ENCODE data around the gene VWA2.

VWA2 gene

DNA sequence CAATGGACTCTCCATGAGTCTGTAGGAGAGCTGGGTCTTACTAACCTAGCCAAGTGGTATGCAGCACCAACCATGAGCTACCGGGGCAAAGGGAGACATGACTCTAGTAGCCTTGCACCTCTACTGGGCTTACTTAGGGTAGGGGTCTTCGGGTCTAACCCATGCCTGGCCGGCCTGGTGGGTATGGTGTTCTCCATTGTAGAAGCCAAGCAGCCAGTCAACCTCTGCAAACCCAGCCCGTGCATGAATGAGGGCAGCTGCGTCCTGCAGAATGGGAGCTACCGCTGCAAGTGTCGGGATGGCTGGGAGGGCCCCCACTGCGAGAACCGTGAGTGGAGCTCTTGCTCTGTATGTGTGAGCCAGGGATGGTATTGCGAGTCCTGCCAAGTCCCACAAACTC, 51.0 kb downstream of the VWA2 start:
- peaks cover 2 to 28% (median 10%) of the 10 kb centered on the region in 5 donors for H3K4me1 ChIP-seq (ENCODE audit: control insufficient read depth in 5 of 5, insufficient read depth in 5 of 5, low read length in 5 of 5)
- H3K27ac ChIP-seq (ENCODE audit: low read depth, low read length): no peak overlapping the region
- no peak overlapping the region for H3K4me3 ChIP-seq (ENCODE audit: low read depth in 1 of 5, low read length in 5 of 5)
- no peak overlapping the region for H3K9ac ChIP-seq (ENCODE audit: low read length in 5 of 5)
- no peaks in the 10 kb centered on the region for H3K36me3 ChIP-seq (ENCODE audit: control insufficient read depth in 5 of 5, insufficient read depth in 5 of 5, low read length in 5 of 5)
- no peaks in the 10 kb centered on the region for H3K27me3 ChIP-seq (ENCODE audit: control insufficient read depth in 5 of 5, insufficient read depth in 4 of 5, low read length in 5 of 5)
- peaks cover 0 to 1% (median 0%) of the 10 kb centered on the region in 5 donors for H3K9me3 ChIP-seq (ENCODE audit: control insufficient read depth in 5 of 5, low read length in 5 of 5)

DNA sequence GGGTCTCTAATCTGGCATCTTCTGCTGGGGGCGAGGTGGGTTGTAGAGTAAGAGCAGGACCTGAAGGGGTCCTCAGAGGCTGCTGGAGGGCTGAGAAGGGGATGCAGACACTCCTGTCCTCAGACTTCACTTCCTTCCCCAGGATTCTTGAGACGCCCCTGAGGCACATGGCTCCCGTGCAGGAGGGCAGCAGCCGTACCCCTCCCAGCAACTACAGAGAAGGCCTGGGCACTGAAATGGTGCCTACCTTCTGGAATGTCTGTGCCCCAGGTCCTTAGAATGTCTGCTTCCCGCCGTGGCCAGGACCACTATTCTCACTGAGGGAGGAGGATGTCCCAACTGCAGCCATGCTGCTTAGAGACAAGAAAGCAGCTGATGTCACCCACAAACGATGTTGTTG, 52.0 kb downstream of the VWA2 start:
- Histone ChIP-seq H3K27me3 (ENCODE audit: control insufficient read depth in 5 of 5, insufficient read depth in 4 of 5, low read length in 5 of 5) (no peaks in the 10 kb centered on the region), H3K9ac (ENCODE audit: low read length in 5 of 5) (no peak overlapping the region), H3K4me3 (ENCODE audit: low read depth in 1 of 5, low read length in 5 of 5) (no peak overlapping the region), H3K27ac (ENCODE audit: low read depth, low read length) (no peak overlapping the region), H3K36me3 (ENCODE audit: control insufficient read depth in 5 of 5, insufficient read depth in 5 of 5, low read length in 5 of 5) (peaks cover 0 to 7% (median under 1%) of the 10 kb centered on the region in 5 donors), H3K9me3 (ENCODE audit: control insufficient read depth in 5 of 5, low read length in 5 of 5) (peaks cover 10 to 11% (median 10%) of the 10 kb centered on the region in 5 donors), H3K4me1 (ENCODE audit: control insufficient read depth in 5 of 5, insufficient read depth in 5 of 5, low read length in 5 of 5) (peaks cover 2 to 28% (median 10%) of the 10 kb centered on the region in 5 donors)

DNA sequence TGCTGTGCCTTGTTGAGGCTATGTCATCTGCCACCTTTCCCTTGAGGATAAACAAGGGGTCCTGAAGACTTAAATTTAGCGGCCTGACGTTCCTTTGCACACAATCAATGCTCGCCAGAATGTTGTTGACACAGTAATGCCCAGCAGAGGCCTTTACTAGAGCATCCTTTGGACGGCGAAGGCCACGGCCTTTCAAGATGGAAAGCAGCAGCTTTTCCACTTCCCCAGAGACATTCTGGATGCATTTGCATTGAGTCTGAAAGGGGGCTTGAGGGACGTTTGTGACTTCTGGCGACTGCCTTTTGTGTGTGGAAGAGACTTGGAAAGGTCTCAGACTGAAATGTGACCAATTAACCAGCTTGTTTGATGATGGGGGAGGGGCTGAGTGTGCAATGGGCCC, 52.5 kb downstream of the VWA2 start:
- Histone ChIP-seq H3K4me1 (ENCODE audit: control insufficient read depth in 5 of 5, insufficient read depth in 5 of 5, low read length in 5 of 5) (peaks cover 2 to 28% (median 10%) of the 10 kb centered on the region in 5 donors), H3K27me3 (ENCODE audit: control insufficient read depth in 5 of 5, insufficient read depth in 4 of 5, low read length in 5 of 5) (no peaks in the 10 kb centered on the region), H3K36me3 (ENCODE audit: control insufficient read depth in 5 of 5, insufficient read depth in 5 of 5, low read length in 5 of 5) (peaks cover under 1 to 12% (median 5%) of the 10 kb centered on the region in 5 donors), H3K4me3 (ENCODE audit: low read depth in 1 of 5, low read length in 5 of 5) (no peak overlapping the region), H3K9ac (ENCODE audit: low read length in 5 of 5) (no peak overlapping the region), H3K9me3 (ENCODE audit: control insufficient read depth in 5 of 5, low read length in 5 of 5) (peaks cover 13 to 16% (median 15%) of the 10 kb centered on the region in 5 donors), H3K27ac (ENCODE audit: low read depth, low read length) (no peak overlapping the region)

- Histone ChIP-seq H3K9ac (ENCODE audit: low read length in 5 of 5) (no peak overlapping the region), H3K9me3 (ENCODE audit: control insufficient read depth in 5 of 5, low read length in 5 of 5) (peaks cover 13 to 21% (median 19%) of the 10 kb centered on the region in 5 donors), H3K4me1 (ENCODE audit: control insufficient read depth in 5 of 5, insufficient read depth in 5 of 5, low read length in 5 of 5) (peaks cover 2 to 27% (median 10%) of the 10 kb centered on the region in 5 donors), H3K36me3 (ENCODE audit: control insufficient read depth in 5 of 5, insufficient read depth in 5 of 5, low read length in 5 of 5) (peaks cover 6 to 20% (median 11%) of the 10 kb centered on the region in 5 donors), H3K27me3 (ENCODE audit: control insufficient read depth in 5 of 5, insufficient read depth in 4 of 5, low read length in 5 of 5) (no peaks in the 10 kb centered on the region), H3K27ac (ENCODE audit: low read depth, low read length) (no peak overlapping the region), H3K4me3 (ENCODE audit: low read depth in 1 of 5, low read length in 5 of 5) (no peak overlapping the region)
Measured at GRCh38 chr10:114293075-114293474, 54.0 kb downstream of the VWA2 start.

GRCh38 chr10:114294549-114294948, 55.5 kb downstream of the VWA2 start:
- H3K27me3 ChIP-seq (ENCODE audit: control insufficient read depth in 5 of 5, insufficient read depth in 4 of 5, low read length in 5 of 5): no peaks in the 10 kb centered on the region
- peaks cover 0 to 12% (median 0%) of the 10 kb centered on the region in 5 donors for H3K4me1 ChIP-seq (ENCODE audit: control insufficient read depth in 5 of 5, insufficient read depth in 5 of 5, low read length in 5 of 5)
- no peak overlapping the region for H3K9ac ChIP-seq (ENCODE audit: low read length in 5 of 5)
- peaks cover 6 to 24% (median 11%) of the 10 kb centered on the region in 5 donors for H3K36me3 ChIP-seq (ENCODE audit: control insufficient read depth in 5 of 5, insufficient read depth in 5 of 5, low read length in 5 of 5)
- no peak overlapping the region for H3K27ac ChIP-seq (ENCODE audit: low read depth, low read length)
- H3K9me3 ChIP-seq (ENCODE audit: control insufficient read depth in 5 of 5, low read length in 5 of 5): peaks cover 13 to 21% (median 19%) of the 10 kb centered on the region in 5 donors
- H3K4me3 ChIP-seq (ENCODE audit: low read depth in 1 of 5, low read length in 5 of 5): no peak overlapping the region

- no peaks in the 10 kb centered on the region for H3K27me3 ChIP-seq (ENCODE audit: control insufficient read depth in 5 of 5, insufficient read depth in 4 of 5, low read length in 5 of 5)
- H3K9ac ChIP-seq (ENCODE audit: low read length in 5 of 5): no peak overlapping the region
- H3K4me3 ChIP-seq (ENCODE audit: low read depth in 1 of 5, low read length in 5 of 5): peak overlapping the region in 1 of 5 donors; percentile 11
- peaks cover 0 to 6% (median 0%) of the 10 kb centered on the region in 5 donors for H3K4me1 ChIP-seq (ENCODE audit: control insufficient read depth in 5 of 5, insufficient read depth in 5 of 5, low read length in 5 of 5)
- peaks cover 6 to 26% (median 11%) of the 10 kb centered on the region in 5 donors for H3K36me3 ChIP-seq (ENCODE audit: control insufficient read depth in 5 of 5, insufficient read depth in 5 of 5, low read length in 5 of 5)
- no peak overlapping the region for H3K27ac ChIP-seq (ENCODE audit: low read depth, low read length)
- H3K9me3 ChIP-seq (ENCODE audit: control insufficient read depth in 5 of 5, low read length in 5 of 5): peaks cover 13 to 21% (median 19%) of the 10 kb centered on the region in 5 donors
Measured at GRCh38 chr10:114295393-114295792, 56.3 kb downstream of the VWA2 start.

DNA sequence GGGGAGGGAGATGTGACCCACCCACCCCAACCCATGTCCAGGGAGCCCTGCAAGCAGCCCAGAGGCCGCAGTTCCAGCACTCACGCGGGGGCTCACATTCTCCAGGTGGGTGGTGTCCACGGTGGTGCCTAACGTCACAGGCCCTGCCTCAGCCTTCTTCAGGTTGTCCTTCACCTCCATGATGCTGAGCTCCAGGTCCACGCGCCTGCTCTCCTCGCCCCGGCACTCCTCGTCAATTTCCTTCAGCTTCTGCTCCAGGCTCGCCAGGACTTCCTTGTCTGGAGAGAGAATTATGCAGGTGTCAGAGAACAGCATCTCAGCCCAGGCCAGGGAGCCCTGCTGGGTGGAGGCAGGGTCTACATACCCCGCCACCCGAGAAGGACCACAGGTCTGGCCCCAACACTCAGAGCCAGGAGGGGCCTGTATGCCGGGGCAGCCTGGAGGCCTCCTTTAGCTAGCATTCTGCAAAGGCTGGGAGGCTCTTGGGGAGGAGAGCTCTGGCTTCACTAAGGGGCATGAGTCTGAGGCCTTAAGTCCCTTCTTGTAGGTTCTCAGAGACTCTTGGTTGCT, 58.2 kb downstream of the VWA2 start:
- no peak overlapping the region for H3K4me3 ChIP-seq (ENCODE audit: low read depth in 1 of 5, low read length in 5 of 5)
- peaks cover 6 to 30% (median 11%) of the 10 kb centered on the region in 5 donors for H3K36me3 ChIP-seq (ENCODE audit: control insufficient read depth in 5 of 5, insufficient read depth in 5 of 5, low read length in 5 of 5)

DNA sequence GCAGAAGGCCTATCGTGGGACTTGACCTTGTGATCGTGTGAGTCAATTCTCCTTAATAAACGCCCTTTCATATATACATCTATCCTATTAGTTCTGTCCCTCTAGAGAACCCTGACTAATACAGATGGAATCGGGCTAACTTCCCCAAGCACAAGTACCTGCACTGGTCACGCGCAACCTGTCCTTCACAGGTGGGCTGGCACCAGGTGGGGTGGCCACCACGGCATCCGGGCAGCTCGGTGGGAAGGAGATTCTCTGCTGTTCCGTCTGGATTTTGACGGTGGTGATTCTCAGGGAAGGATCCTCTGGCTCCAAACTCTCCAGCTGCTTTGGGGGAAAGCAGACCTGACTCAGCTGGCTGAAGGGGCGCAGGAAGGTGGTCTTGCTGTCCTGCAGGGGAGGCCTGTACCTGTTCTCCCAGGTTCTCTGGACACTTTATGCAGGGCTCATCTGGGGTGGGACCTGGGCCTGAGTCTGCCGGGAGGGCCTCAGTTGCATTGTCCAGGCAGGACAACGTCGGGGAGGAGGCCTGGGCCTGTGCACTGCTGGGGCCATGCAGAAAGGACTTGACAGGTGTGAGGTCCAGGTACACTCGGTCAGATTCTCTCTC, 61.1 kb downstream of the VWA2 start:
- Histone ChIP-seq H3K27ac (ENCODE audit: low read depth, low read length) (no peak overlapping the region), H3K4me1 (ENCODE audit: control insufficient read depth in 5 of 5, insufficient read depth in 5 of 5, low read length in 5 of 5) (peaks cover 4 to 26% (median 19%) of the 10 kb centered on the region in 5 donors), H3K9me3 (ENCODE audit: control insufficient read depth in 5 of 5, low read length in 5 of 5) (peaks cover 13 to 19% (median 18%) of the 10 kb centered on the region in 5 donors), H3K4me3 (ENCODE audit: low read depth in 1 of 5, low read length in 5 of 5) (no peak overlapping the region), H3K9ac (ENCODE audit: low read length in 5 of 5) (no peak overlapping the region), H3K36me3 (ENCODE audit: control insufficient read depth in 5 of 5, insufficient read depth in 5 of 5, low read length in 5 of 5) (peaks cover 6 to 30% (median 11%) of the 10 kb centered on the region in 5 donors), H3K27me3 (ENCODE audit: control insufficient read depth in 5 of 5, insufficient read depth in 4 of 5, low read length in 5 of 5) (no peaks in the 10 kb centered on the region)

More for the DNA sequence above, 58.2 kb downstream of the VWA2 start:
- Histone ChIP-seq H3K27ac (ENCODE audit: low read depth, low read length) (no peak overlapping the region), H3K27me3 (ENCODE audit: control insufficient read depth in 5 of 5, insufficient read depth in 4 of 5, low read length in 5 of 5) (no peaks in the 10 kb centered on the region), H3K9me3 (ENCODE audit: control insufficient read depth in 5 of 5, low read length in 5 of 5) (peaks cover 13 to 21% (median 19%) of the 10 kb centered on the region in 5 donors), H3K4me1 (ENCODE audit: control insufficient read depth in 5 of 5, insufficient read depth in 5 of 5, low read length in 5 of 5) (peaks cover 2 to 17% (median 9%) of the 10 kb centered on the region in 5 donors), H3K9ac (ENCODE audit: low read length in 5 of 5) (no peak overlapping the region)

GRCh38 chr10:114301177-114301576, 62.1 kb downstream of the VWA2 start:
- H3K4me1 ChIP-seq (ENCODE audit: control insufficient read depth in 5 of 5, insufficient read depth in 5 of 5, low read length in 5 of 5): peaks cover 4 to 26% (median 19%) of the 10 kb centered on the region in 5 donors
- no peak overlapping the region for H3K4me3 ChIP-seq (ENCODE audit: low read depth in 1 of 5, low read length in 5 of 5)
- no peaks in the 10 kb centered on the region for H3K27me3 ChIP-seq (ENCODE audit: control insufficient read depth in 5 of 5, insufficient read depth in 4 of 5, low read length in 5 of 5)
- peaks cover 2 to 9% (median 7%) of the 10 kb centered on the region in 5 donors for H3K9me3 ChIP-seq (ENCODE audit: control insufficient read depth in 5 of 5, low read length in 5 of 5)
- H3K36me3 ChIP-seq (ENCODE audit: control insufficient read depth in 5 of 5, insufficient read depth in 5 of 5, low read length in 5 of 5): peaks cover under 1 to 29% (median 10%) of the 10 kb centered on the region in 5 donors
- H3K9ac ChIP-seq (ENCODE audit: low read length in 5 of 5): no peak overlapping the region
- H3K27ac ChIP-seq (ENCODE audit: low read depth, low read length): no peak overlapping the region
